ENCODE data around the gene CTNNBIP1.

CTNNBIP1 gene

GRCh38 chr1:9903801-9904527, 6.1 kb downstream of the CTNNBIP1 start:
- no peak for DNase-seq

GRCh38 chr1:9902060-9902452, 8.0 kb downstream of the CTNNBIP1 start:
- no peak for DNase-seq

- DNase-seq: no peak
Measured at GRCh38 chr1:9901148-9902059, 8.7 kb downstream of the CTNNBIP1 start.

DNA sequence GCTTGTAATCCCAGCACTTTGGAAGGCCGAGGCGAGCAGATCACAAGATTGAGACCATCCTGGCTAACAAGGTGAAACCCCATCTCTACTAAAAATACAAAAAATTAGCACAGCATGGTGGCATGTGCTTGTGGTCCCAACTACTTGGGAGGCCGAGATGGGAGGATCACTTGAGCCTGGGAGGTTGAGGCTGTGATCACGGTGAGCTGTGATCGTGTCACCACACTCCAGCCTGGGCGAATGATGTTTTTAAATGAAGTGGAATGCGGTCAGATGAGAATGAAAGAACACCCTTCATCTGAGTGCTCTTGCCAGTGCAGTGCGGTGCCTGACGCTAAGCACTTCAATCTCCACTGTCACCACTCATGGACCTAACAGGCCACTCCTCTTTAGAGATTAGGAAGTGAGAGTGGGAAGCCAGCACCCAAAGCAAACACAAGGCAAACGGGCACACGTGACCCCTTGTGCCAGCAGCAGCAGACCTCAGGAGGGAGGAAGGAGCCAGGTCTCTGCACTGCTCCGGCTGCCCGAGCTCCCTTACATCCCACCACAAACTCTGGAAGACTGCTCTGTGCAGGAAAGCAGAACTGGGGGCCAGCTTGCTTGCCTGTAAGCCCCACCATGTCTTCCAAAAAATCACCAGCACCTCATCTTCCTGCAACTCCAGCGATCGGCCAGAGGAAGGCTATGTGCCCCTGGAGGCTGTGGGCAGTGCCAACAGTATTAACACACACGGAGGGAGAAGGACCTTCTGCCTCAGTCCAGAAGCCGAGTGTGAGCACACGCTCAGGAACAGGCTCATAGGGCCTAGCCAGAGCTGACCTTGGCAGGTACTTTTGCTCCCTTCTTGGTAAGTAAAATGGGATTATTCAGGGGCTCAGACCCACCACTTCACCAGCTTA, 9.7 kb downstream of the CTNNBIP1 start:
- no peak for DNase-seq

- no peak for DNase-seq
Measured at GRCh38 chr1:9894115-9894514, 16.0 kb downstream of the CTNNBIP1 start.

DNA sequence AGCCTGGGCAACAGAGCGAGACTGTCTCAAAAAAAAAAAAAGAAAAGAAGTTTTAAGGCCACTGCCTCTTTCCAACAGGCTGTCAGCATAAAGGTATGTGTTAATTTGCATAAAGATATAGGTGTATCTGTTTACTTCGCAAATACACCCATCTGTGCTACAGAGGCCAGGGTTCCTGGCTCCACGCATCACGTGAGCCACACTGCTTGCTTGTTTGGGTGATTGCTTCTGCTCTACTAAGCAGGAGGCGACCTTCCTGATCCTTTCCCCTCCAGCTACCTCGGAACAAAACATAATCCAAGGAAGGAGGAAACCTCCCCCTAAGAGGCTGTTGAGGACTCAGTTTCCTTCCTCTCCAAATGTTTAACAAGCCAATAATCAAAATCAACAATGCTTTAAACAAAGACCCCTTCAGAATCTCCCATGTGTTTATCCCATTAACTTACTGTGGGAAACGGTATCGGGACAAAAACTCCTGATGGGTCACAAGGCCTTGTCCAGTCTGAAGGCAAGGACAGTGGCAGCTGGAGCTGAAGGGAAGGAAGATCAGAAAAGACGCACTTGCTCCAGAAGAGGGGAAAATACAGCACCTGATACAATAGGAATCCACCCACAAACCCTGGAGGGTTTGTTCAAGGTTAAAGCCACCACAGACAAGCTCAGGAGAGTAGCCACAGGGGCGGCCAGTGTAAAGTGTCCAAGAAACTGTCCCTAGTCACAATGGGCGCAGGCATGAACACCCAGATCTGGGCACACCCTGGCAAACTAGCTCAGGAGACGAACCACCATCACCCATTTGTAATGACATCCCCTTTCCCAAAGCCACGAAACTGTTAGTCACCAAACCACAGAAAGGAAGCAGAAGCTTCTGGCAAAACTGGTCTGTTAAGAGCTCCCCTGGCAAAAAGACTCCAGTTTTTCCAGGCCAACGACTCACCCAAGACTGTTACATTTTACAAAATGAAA, 17.2 kb downstream of the CTNNBIP1 start:
- DNase-seq: no peak

DNA sequence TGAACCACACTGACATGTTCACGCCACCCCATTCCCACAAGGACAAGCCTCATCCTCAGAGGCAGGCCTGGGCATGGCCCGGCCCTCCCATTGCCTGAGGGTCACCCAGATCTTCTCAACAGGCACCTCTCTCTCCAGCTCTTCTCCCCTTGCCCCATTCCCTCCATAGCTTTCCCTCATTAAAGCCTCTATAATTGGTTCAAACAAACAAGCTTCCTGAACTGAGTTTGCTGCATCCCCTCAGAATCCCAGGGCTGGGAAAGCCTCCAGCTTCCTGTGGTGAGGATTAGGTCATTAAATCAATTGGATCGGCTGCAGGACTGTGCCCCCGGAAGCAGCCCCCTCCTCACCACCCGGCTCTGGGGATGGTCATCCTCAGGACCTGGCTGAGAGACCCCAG, 18.9 kb downstream of the CTNNBIP1 start:
- peak; percentile 46 for DNase-seq

- no peak for DNase-seq
Measured at GRCh38 chr1:9890224-9890731, 19.8 kb downstream of the CTNNBIP1 start.

GRCh38 chr1:9889411-9889810, 20.7 kb downstream of the CTNNBIP1 start:
- DNase-seq: no peak

DNA sequence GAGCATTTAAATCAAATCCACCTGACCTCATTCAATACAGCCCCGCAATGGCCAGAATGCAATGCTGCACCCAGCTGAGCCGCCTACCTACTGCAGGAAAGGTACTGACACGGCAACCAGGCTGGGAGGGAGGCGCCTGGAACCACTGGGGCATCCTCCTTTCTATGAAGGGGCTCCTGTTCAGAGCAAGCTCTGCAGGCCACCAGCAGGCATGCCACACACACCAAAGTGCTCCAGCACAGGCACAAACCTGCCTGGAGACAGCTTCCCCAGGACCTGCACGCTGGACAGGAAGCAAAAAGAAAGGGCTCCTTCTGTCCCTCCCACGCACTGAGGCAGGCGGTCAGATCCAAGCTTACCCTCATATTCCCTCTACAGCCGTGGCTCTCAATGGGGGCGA, 21.2 kb downstream of the CTNNBIP1 start:
- no peak for DNase-seq

DNA sequence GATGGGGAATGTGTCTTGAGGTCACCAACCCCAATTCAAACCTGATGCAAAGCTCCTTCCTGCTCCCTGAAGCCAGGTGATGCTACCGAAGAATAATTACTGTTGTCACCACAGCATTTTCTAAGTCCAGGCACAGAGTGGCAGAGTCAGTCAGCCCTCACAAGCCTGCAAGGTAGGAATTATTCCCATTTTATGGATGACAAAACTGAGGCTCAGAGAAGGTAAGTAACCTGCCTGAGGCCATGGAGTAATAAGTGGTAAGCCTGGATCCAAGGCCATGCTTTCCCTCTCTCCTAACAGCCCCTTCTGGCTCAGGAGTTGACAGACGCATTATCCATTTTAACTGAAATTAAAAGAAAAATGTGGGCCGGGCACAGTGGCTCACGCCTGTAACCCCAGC, 23.0 kb downstream of the CTNNBIP1 start:
- DNase-seq: no peak

DNA sequence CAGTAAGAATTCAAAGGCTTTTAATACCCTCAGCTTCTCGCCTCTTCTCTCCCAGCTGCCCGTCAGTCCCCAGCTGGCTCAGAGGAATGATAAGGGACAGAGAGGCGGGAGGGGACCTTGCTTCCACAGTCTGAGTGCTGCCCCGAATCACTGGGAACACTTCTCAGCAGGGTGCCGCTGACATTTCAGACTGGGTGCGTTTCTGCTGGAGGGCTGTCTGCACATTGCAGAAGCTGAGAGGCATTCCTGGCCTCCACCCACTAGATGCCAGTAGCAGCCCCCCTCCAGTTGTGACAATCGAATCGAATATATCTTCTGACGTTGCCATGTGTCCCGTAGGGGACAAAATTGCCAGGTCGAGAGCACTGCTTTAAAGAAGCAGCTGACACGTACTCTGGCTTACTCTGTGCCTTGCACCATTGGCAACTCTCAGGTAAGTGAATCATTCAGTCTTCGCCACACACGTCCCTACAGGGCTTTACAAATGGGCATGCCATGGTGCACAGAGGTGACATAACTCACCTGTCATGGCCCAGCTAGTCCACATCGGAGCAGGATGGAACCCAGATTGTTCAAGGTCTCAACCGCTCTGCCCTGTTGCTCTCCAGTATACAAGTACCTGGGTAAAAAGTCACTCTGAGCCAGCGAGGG, 23.9 kb downstream of the CTNNBIP1 start:
- no peak for DNase-seq

- DNase-seq: no peak
Measured at GRCh38 chr1:9884805-9885204, 25.3 kb downstream of the CTNNBIP1 start.

DNA sequence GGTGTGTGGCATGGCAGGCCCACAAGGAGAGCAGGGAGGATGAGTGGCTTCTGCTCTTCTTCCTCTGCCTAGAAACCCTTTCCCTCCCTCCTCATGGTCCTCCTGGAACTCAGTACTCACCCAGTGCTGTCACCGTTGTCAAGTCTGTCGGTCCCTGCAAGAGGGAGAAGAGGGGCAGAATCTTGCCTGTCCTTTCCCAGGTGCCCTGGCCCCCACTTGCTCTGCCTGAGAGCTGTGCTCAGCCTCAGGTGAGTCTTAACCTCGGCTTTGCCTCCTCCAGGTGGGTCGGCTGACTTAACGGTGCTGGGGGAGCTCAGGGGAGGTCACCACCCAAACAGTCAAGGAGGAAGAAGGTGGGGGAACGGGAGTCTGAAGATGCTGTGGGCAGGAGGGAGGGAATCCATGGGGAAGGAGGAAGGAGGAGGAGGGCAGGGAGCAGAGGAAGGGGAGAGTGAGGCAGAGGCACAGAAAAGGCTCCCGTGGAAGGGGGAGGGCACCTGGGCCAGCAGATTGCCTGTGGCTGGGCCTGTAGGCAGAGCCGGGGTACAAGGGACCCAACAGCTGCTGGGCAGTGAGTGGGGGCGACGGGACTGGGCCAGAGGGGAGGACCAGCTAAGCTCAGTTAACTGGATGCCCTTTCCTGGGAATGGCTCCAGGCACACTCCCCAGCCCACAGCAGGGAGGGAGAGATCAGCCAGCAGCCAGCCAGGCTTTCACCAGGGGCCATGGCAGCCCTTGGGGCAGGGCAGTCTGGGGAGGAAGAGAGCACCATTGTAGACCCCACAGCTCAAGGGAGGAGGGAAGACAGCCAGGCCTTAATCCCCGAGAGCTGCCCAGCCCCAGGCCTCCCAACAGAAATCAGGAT, 26.3 kb downstream of the CTNNBIP1 start:
- DNase-seq: no peak

DNA sequence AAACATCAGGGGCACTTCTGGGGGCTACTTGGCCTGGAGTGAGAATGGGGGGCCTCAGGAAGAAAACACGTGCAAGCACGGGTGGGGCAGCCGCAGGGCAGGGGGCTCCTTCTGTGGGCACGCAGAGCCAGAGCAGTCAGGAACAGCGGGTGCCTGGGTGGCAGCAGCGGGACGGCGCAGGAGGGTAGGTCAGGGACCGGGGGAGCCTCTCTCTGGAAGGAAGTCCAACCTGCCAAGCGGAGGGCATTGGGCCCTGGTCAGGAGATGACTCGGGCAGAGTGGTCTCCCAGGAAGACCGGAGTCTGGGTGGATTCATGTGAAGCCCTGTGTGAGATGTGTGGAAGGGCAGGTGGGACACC, 27.1 kb downstream of the CTNNBIP1 start:
- DNase-seq: no peak

DNA sequence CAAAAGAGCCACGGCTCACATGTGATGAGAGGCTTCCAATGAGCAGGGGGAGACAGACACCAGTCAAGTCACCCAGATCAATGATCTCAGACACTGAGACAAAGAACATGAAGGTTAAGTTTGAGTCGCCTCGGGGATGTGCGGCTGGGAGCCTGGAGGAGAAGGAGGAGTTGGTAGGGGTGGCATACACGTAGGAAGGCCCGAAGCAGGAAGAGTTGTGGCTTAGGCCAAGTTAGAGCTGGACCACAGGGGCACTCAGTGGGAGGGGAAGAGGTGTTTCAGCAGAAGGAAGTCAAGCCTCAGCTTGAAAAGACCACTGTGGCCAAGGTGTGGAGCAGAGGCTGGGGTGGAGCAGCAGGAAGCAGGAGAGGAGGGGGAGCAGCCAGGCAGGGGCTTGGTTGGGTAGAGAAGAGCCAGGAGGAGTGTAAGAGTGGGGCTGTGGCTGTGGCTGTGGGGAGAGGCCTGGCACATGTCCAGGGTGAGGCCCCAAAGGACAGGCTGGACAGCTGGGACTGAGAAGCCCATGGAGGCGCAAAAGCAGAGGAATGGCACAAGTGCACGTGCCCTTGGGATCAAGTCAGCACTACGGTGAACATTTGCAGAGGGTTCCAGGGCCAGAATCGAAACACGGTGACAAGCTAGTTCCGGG, 27.6 kb downstream of the CTNNBIP1 start:
- no peak for DNase-seq

- no peak for DNase-seq
Measured at GRCh38 chr1:9881838-9882249, 28.2 kb downstream of the CTNNBIP1 start.

GRCh38 chr1:9878404-9878803, 31.7 kb downstream of the CTNNBIP1 start:
- no peak for DNase-seq

- no peak for DNase-seq
Measured at GRCh38 chr1:9877962-9878361, 32.1 kb downstream of the CTNNBIP1 start.

DNA sequence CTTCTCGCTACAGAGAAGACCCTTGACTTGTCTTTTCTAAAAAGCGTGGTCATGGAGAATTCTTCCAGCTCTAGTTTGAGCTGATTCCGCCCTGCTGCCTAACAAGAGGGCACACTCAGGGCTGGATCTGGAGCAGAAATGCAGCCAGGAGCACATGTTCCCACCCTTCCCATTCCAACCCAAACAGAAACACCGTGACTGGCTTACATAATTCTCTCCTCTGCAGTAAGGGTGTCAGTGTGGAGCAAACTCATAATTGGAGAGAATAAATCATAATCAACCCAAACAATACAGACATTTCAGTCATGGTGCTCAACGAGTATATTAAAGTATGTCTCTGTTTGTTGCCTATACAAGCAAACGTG, 34.5 kb downstream of the CTNNBIP1 start:
- no peak for DNase-seq
